ENCODE data around the gene DNAH1. TPM values are rescaled to one million over a fixed set of nuclear protein-coding genes. Genes with fewer than 3 reads are reported as not detected.

The DNAH1 gene
- total RNA-seq, 1 donor from 2014 or later = 2.2 TPM

GRCh38 chr3:52406231-52406661 lies 90.1 kb downstream of the DNAH1 start:
- DNase-seq = peak; percentile 12
- Histone ChIP-seq H3K27me3 (ENCODE audit: low read depth) (no peaks in the 10 kb centered on the region), H3K4me3 (no peak overlapping the region), H3K36me3 (peaks cover 73% of the 10 kb centered on the region), H3K4me1 (peaks cover 39% of the 10 kb centered on the region), H3K9me3 (replicated peaks) (no peaks in the 10 kb centered on the region), H3K27ac (replicated peaks) (no peak overlapping the region)
- TF ChIP-seq CTCF (IDR thresholded peaks at IDR 0.05; ENCODE audit: borderline replicate concordance) = no peak
- intact Hi-C loops (cut with micrococcal nuclease) = no loop called here

GRCh38 chr3:52406791-52407510 lies 90.8 kb downstream of the DNAH1 start:
- no peaks in the 10 kb centered on the region for H3K27me3 ChIP-seq (ENCODE audit: low read depth)
- H3K4me3 ChIP-seq = no peak overlapping the region
- no peak for TF ChIP-seq CTCF (IDR thresholded peaks at IDR 0.05; ENCODE audit: borderline replicate concordance)
- intact Hi-C loops (cut with micrococcal nuclease) = no loop called here
- no peak overlapping the region for H3K27ac ChIP-seq (replicated peaks)
- no peaks in the 10 kb centered on the region for H3K9me3 ChIP-seq (replicated peaks)
- DNase-seq = peak; percentile 12
- H3K36me3 ChIP-seq = peaks cover 66% of the 10 kb centered on the region
- peaks cover 46% of the 10 kb centered on the region for H3K4me1 ChIP-seq

- DNase-seq = peak; percentile 11
These were observed 91.7 kb downstream of the DNAH1 start for GRCh38 chr3:52407779-52408178.

GRCh38 chr3:52408466-52408865 lies 92.3 kb downstream of the DNAH1 start:
- H3K27ac ChIP-seq (replicated peaks) = no peak overlapping the region
- peaks cover 50% of the 10 kb centered on the region for H3K36me3 ChIP-seq
- H3K9me3 ChIP-seq (replicated peaks) = no peaks in the 10 kb centered on the region
- peaks cover 61% of the 10 kb centered on the region for H3K4me1 ChIP-seq
- peak overlapping the region; percentile 76 for H3K4me3 ChIP-seq
- peak; percentile 3 for DNase-seq
- intact Hi-C loops (cut with micrococcal nuclease) = no loop called here
- no peaks in the 10 kb centered on the region for H3K27me3 ChIP-seq (ENCODE audit: low read depth)
- no peak for TF ChIP-seq CTCF (IDR thresholded peaks at IDR 0.05; ENCODE audit: borderline replicate concordance)

More at GRCh38 chr3:52407779-52408178, 91.7 kb downstream of the DNAH1 start:
- Histone ChIP-seq H3K27ac (replicated peaks) (no peak overlapping the region), H3K4me3 (no peak overlapping the region), H3K4me1 (peaks cover 54% of the 10 kb centered on the region), H3K9me3 (replicated peaks) (no peaks in the 10 kb centered on the region), H3K27me3 (ENCODE audit: low read depth) (no peaks in the 10 kb centered on the region), H3K36me3 (peaks cover 57% of the 10 kb centered on the region)
- no peak for TF ChIP-seq CTCF (IDR thresholded peaks at IDR 0.05; ENCODE audit: borderline replicate concordance)
- intact Hi-C loops (cut with micrococcal nuclease) = no loop called here

- Histone ChIP-seq H3K4me1 (peaks cover 27% of the 10 kb centered on the region), H3K27me3 (ENCODE audit: low read depth) (no peaks in the 10 kb centered on the region), H3K9me3 (replicated peaks) (no peaks in the 10 kb centered on the region), H3K27ac (replicated peaks) (no peak overlapping the region), H3K36me3 (no peaks in the 10 kb centered on the region), H3K4me3 (no peak overlapping the region)
- DNase-seq = no peak
- TF ChIP-seq CTCF (IDR thresholded peaks at IDR 0.05; ENCODE audit: borderline replicate concordance) = no peak
- intact Hi-C loops (cut with micrococcal nuclease) = no loop called here
These were observed 99.7 kb downstream of the DNAH1 start for GRCh38 chr3:52415800-52416199.

Data from left ventricle myocardium inferior (tissue), 1 donor.